Measurements from ENCODE around the gene CRYZL1.

DNA sequence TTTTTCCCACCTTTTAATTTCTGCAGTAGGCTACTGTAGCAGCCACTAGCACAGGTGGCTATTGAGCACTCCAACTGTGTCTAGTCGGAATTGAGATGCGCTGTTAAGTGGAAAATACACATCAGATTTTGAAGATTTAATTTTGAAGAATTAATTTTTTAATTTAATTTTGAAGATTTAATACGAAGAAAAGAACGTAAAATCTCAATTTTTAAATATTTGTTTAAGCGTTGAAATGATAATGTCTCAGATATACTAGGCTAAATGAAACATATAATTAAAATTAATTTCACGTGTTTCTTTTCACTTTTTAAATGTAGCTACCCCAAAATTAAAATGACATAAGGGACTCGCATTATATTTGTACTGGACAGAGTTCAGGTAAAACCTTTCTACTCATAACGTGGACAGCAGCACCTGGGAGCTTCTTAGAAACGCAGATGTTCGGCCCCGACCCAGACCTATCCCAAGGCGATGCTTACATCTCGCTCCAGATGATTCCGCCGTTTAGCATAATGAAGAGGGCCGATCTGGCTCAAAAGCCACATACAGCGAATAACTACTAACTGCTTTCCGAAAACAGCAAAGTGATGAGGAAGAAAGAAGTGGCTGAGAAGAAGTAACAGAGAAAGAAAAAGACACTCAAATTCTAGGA is 717 bp downstream of the CRYZL1 start:
- TF ChIP-seq EZH2 (IDR thresholded peaks at IDR 0.05) = no peak
- no peak for TF ChIP-seq POLR2AphosphoS5 (IDR thresholded peaks at IDR 0.05; ENCODE audit: borderline replicate concordance, low read depth, low read length)
